SK-MEL-5 (cell line): ENCODE data around the gene RABGGTB. TPM values are rescaled to one million over a fixed set of nuclear protein-coding genes. Genes with fewer than 3 reads are reported as not detected.

Experiments
- small RNA-seq, 2 experiments: library from RNA; depleted of rRNA; stranded (forward); fragments of <200 nt; gene quantifications; one replicate each; pipeline ENCODE3, GENCODE V24; 2014
- total RNA-seq: library from RNA; depleted of rRNA; stranded (reverse); fragments of >200 nt; shearing (Covaris generic); gene quantifications from 2 replicates; pipeline ENCODE4 v1.2.3, GENCODE V29; 2014; rRNA removed

Gene RABGGTB
- total RNA-seq, 1 experiment from 2014 or later: 173 TPM

Small RNA genes within 50 kb of the gene (small RNA-seq; reads per million reads assigned to genes)
- gene SNORD45A (0 reads per million in 2 experiments), gene SNORD45B (0 reads per million in 2 experiments), gene SNORD45C (0 reads per million in 2 experiments)

Other genes starting within 250 kb of the RABGGTB start
- 0.03 TPM in 1 of 2 replicates, not detected in the other for gene SLC44A5, start 175.1 kb upstream of the RABGGTB start, total RNA-seq
- gene ACADM, start 61.5 kb upstream of the RABGGTB start, total RNA-seq: 65.8 and 74.9 TPM in 2 replicates
- gene MSH4, start 10.6 kb downstream of the RABGGTB start, total RNA-seq: 0.08 and 0.16 TPM in 2 replicates
- gene ASB17, start 146.1 kb downstream of the RABGGTB start, total RNA-seq: not detected in 2 replicates